Type B pancreatic cell (in vitro differentiated cells): Measurements from ENCODE around the gene RWDD2A. TPM values are rescaled to one million over a fixed set of nuclear protein-coding genes. Genes with fewer than 3 reads are reported as not detected.

ENCODE experiments used
- DNase-seq: peaks from one replicate; pipeline ENCODE4 v3.0.0; 2021; ENCODE audit warnings: mixed read lengths; ENCODE audit not compliant: unreplicated experiment; ENCODE audit errors: extremely low spot score
- H3K27ac Mint-ChIP-seq: 2 replicates; pipeline ENCODE4 v1.8.0; 2021; ENCODE audit warnings: mild to moderate bottlenecking, mixed read lengths
- H3K27me3 Mint-ChIP-seq: 2 replicates; pipeline ENCODE4 v1.8.0; 2021; ENCODE audit warnings: mixed read lengths
- H3K36me3 Mint-ChIP-seq: 2 replicates; pipeline ENCODE4 v1.8.0; 2021; ENCODE audit warnings: mixed read lengths
- H3K4me1 Mint-ChIP-seq: one replicate; pipeline ENCODE4 v1.8.0; 2021; ENCODE audit warnings: mixed read lengths; ENCODE audit not compliant: unreplicated experiment
- H3K4me3 Mint-ChIP-seq: 2 replicates; pipeline ENCODE4 v1.8.0; 2021; ENCODE audit warnings: mild to moderate bottlenecking, mixed read lengths
- H3K9me3 Mint-ChIP-seq: 2 replicates; pipeline ENCODE4 v1.8.0; 2021; ENCODE audit warnings: mixed read lengths
- total RNA-seq: library from RNA; stranded (reverse); gene quantifications from 2 replicates; pipeline ENCODE4 v1.2.1, GENCODE V29; 2021; ENCODE audit warnings: low replicate concordance
- TF ChIP-seq, protein P1 (sequence below): fragments of 200-600 bp; sonication (generic); conservative IDR thresholded peaks from 2 replicates; pipeline ENCODE4 v1.5.0; 2021; ENCODE audit warnings: antibody characterized with exemption, mild to moderate bottlenecking

Gene RWDD2A
- total RNA-seq, 1 donor from 2014 or later: 4.5 TPM

DNA sequence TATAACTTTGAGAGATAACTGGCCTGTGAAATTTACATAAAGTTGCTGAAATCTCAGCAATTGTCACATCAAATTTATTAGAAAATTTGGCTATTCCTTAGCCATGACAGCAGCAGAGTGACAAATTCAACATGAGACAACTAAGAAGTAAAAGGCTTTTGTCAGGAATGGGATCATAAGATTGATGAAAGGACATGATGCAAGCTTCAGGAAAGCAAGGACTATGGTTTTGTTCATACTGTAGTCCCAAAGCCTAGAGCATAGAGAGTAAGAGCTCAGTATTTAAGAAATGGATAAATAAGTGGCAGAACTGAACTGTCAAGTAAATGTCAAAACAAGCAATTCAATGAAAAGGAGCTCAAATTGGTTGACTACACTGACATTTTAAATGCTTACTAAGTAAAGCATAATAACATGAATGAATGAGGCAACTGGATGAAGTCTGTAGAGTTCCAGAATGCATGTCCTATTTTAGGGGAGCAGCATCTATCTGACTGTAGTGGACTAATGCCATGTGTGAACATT, 12.7 kb upstream of the RWDD2A start:
- H3K36me3 Mint-ChIP-seq: peaks cover 40% of the 10 kb centered on the region
- no peaks in the 10 kb centered on the region for H3K27me3 Mint-ChIP-seq
- TF ChIP-seq, protein P1, sequence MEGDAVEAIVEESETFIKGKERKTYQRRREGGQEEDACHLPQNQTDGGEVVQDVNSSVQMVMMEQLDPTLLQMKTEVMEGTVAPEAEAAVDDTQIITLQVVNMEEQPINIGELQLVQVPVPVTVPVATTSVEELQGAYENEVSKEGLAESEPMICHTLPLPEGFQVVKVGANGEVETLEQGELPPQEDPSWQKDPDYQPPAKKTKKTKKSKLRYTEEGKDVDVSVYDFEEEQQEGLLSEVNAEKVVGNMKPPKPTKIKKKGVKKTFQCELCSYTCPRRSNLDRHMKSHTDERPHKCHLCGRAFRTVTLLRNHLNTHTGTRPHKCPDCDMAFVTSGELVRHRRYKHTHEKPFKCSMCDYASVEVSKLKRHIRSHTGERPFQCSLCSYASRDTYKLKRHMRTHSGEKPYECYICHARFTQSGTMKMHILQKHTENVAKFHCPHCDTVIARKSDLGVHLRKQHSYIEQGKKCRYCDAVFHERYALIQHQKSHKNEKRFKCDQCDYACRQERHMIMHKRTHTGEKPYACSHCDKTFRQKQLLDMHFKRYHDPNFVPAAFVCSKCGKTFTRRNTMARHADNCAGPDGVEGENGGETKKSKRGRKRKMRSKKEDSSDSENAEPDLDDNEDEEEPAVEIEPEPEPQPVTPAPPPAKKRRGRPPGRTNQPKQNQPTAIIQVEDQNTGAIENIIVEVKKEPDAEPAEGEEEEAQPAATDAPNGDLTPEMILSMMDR: no peak
- no peak for DNase-seq
- no peak overlapping the region for H3K4me3 Mint-ChIP-seq
- no peaks in the 10 kb centered on the region for H3K9me3 Mint-ChIP-seq
- no peaks in the 10 kb centered on the region for H3K4me1 Mint-ChIP-seq
- H3K27ac Mint-ChIP-seq: no peak overlapping the region

DNA sequence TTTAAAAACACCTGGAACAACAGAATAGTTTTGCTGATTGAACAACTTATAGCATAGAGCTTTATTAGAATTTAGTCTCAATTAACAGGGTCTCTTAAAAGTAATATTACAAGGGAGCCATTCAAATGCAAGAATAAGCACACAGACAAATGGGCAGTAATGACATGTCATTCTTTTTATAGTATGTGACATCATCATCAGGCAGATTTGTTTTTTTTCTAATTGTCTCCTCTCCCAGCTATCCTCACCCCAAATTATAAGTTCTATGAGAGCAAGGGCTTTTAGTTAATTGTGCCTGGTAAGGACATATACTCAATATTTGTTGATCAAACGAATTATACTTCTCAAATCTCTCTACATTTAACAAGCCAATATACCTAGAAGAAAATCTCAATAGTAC, 11.0 kb upstream of the RWDD2A start:
- Mint-ChIP-seq H3K27me3 (no peaks in the 10 kb centered on the region), H3K4me3 (no peak overlapping the region), H3K36me3 (peaks cover 44% of the 10 kb centered on the region), H3K9me3 (no peaks in the 10 kb centered on the region), H3K4me1 (no peaks in the 10 kb centered on the region), H3K27ac (no peak overlapping the region)
- no peak for DNase-seq
- TF ChIP-seq, protein P1: no peak

DNA sequence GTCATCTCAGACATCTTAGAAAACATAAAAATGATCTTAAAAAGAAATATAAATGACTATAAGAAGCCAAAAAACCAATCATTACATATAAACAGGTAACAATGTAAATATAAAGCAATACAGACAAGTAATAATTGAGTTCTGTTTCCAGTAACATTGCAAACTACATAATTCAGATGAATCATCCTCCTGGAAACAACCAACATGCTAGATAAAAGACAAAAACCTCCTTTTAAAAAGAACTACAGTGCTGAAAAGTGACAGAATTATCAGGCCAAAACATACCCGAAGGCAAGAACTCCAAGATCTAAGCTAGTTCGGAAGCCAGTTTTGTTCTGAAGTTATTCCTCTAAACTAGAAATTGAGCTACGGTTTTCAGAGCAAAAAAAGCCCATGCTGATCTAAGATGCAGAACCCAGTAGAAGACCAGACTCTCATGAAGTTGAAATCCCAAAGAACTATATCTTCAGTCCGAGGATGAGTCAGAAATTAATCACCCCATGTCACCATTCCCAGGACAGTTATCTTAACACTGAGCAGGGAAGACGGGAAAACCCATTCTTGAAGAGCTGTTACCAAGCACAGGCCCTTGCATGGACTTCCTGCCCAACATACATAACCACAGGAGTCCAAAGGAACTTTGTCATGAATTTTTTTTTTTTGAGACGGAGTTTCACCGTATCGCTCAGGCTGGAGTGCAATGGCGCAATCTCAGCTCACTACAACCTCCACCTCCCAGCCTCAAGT, 9.9 kb upstream of the RWDD2A start:
- Mint-ChIP-seq H3K4me3 (no peak overlapping the region), H3K36me3 (peaks cover 38% of the 10 kb centered on the region), H3K9me3 (no peaks in the 10 kb centered on the region), H3K27me3 (no peaks in the 10 kb centered on the region), H3K4me1 (no peaks in the 10 kb centered on the region), H3K27ac (no peak overlapping the region)
- no peak for DNase-seq
- TF ChIP-seq, protein P1: no peak

DNA sequence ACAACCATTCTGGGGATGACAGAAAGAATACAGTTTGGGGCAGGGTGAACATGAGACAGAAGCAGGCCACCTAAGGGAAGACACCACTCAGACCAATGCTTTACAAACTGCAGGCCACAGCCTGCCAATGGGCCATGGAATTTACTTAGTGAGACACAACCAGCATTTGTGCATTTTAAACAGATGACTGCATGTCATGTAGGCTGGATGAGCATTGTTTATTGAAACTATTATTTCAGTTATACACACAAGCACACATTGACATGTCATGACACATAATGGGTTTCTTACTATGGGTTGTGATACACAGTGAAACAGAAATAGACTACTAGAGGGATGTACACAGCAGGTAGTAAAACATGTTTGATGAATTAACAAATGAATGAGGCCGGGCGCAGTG, 8.1 kb upstream of the RWDD2A start:
- no peaks in the 10 kb centered on the region for H3K4me1 Mint-ChIP-seq
- DNase-seq: no peak
- no peaks in the 10 kb centered on the region for H3K27me3 Mint-ChIP-seq
- H3K9me3 Mint-ChIP-seq: no peaks in the 10 kb centered on the region
- no peak overlapping the region for H3K27ac Mint-ChIP-seq
- peaks cover 42% of the 10 kb centered on the region for H3K36me3 Mint-ChIP-seq
- H3K4me3 Mint-ChIP-seq: no peak overlapping the region
- TF ChIP-seq, protein P1: no peak

DNA sequence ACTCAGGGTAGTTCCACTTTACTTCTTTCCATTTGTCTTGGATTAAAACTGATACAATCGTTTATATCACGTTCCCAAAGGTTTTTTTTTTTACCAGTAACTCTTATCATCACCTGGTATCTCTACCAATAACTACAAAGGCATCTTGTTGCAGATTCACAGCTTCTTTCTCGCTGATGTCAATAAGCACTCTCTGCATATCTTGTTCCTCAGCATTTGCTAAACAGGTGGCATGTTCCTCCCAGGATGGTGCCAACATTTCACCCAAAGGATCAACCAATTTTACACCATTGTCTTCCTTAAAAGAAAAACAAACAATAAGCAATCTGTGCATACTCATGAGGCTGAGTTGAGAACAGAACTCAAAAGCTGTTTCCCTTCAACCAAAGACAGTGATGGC, 4.7 kb upstream of the RWDD2A start:
- Mint-ChIP-seq H3K27ac (no peak overlapping the region), H3K9me3 (no peaks in the 10 kb centered on the region), H3K36me3 (peaks cover 32% of the 10 kb centered on the region), H3K4me1 (peaks cover 13% of the 10 kb centered on the region), H3K4me3 (no peak overlapping the region), H3K27me3 (no peaks in the 10 kb centered on the region)
- no peak for DNase-seq
- TF ChIP-seq, protein P1: no peak
